GM23338 (cell line): ENCODE data around the gene SKIC8. TPM values are rescaled to one million over a fixed set of nuclear protein-coding genes. Genes with fewer than 3 reads are reported as not detected.

Source experiments
- ATAC-seq: fragments of 200-7000 bp; cut with Tn5 transposase; 3 replicates; pipeline ENCODE4 v1.9.1; 2020
- DNase-seq: peaks from one replicate; pipeline ENCODE4 v3.0.0-alpha.2; 2015; ENCODE audit warnings: low spot score
- H2AFZ ChIP-seq: fragments of 200-600 bp; sonication (generic); 2 replicates; pipeline ENCODE4 v1.8.0; 2016; ENCODE audit warnings: antibody characterized with exemption, mild to moderate bottlenecking, moderate library complexity
- H3F3A ChIP-seq: fragments of 200-600 bp; sonication (generic); replicated peaks from 2 replicates; pipeline ENCODE4 v1.8.0; 2017; ENCODE audit warnings: antibody characterized with exemption, mixed run types, low read depth
- H3K27ac ChIP-seq: fragments of 200-600 bp; sonication (generic); 2 replicates; pipeline ENCODE4 v1.6.1; 2016; ENCODE audit warnings: low read depth
- H3K27me3 ChIP-seq: fragments of 200-600 bp; sonication (generic); 2 replicates; pipeline ENCODE4 v1.8.0; 2016; ENCODE audit warnings: mild to moderate bottlenecking, mixed run types, moderate library complexity; ENCODE audit not compliant: insufficient read depth
- H3K36me3 ChIP-seq: fragments of 200-600 bp; sonication (generic); 2 replicates; pipeline ENCODE4 v1.8.0; 2016; ENCODE audit warnings: mild to moderate bottlenecking; ENCODE audit not compliant: insufficient read depth
- H3K4me1 ChIP-seq: fragments of 200-600 bp; sonication (generic); 2 replicates; pipeline ENCODE4 v1.8.0; 2016; ENCODE audit warnings: mild to moderate bottlenecking, moderate library complexity; ENCODE audit not compliant: insufficient read depth
- H3K4me2 ChIP-seq: fragments of 200-600 bp; sonication (generic); 2 replicates; pipeline ENCODE4 v1.7.1; 2017; ENCODE audit warnings: mixed run types
- H3K4me3 ChIP-seq: fragments of 200-600 bp; sonication (generic); 2 replicates; pipeline ENCODE4 v1.6.1; 2016; ENCODE audit warnings: mixed run types
- H3K79me2 ChIP-seq: fragments of 200-600 bp; sonication (generic); replicated peaks from 2 replicates; pipeline ENCODE4 v1.8.0; 2017; ENCODE audit warnings: mild to moderate bottlenecking; ENCODE audit not compliant: insufficient read depth
- H3K9me2 ChIP-seq: fragments of 200-600 bp; sonication (generic); 2 replicates; pipeline ENCODE4 v1.8.0; 2017; ENCODE audit not compliant: insufficient read depth
- H4K20me1 ChIP-seq: fragments of 200-600 bp; sonication (generic); replicated peaks from 2 replicates; pipeline ENCODE4 v1.8.0; 2017; ENCODE audit warnings: mild to moderate bottlenecking; ENCODE audit not compliant: insufficient read depth
- H3K27ac Mint-ChIP-seq: 2 replicates; pipeline ENCODE4 v1.8.0; 2020; ENCODE audit warnings: inconsistent platforms, mild to moderate bottlenecking, moderate library complexity, mixed read lengths
- H3K27me3 Mint-ChIP-seq: 3 replicates; pipeline ENCODE4 v1.8.0; 2022; ENCODE audit warnings: low read depth, mild to moderate bottlenecking, moderate library complexity, mixed read lengths, inconsistent platforms; ENCODE audit not compliant: insufficient read depth, poor library complexity
- H3K36me3 Mint-ChIP-seq: 3 replicates; pipeline ENCODE4 v1.8.0; 2021; ENCODE audit warnings: low read depth, mild to moderate bottlenecking, inconsistent platforms, moderate library complexity, mixed read lengths
- H3K4me1 Mint-ChIP-seq: 3 replicates; pipeline ENCODE4 v1.8.0; 2020; ENCODE audit warnings: mild to moderate bottlenecking, inconsistent platforms, mixed read lengths
- H3K4me3 Mint-ChIP-seq: 3 replicates; pipeline ENCODE4 v1.8.0; 2021; ENCODE audit warnings: moderate library complexity, mild to moderate bottlenecking, inconsistent platforms, mixed read lengths
- H3K9me3 Mint-ChIP-seq: 3 replicates; pipeline ENCODE4 v1.8.0; 2020; ENCODE audit warnings: moderate library complexity, mild to moderate bottlenecking, inconsistent platforms, mixed read lengths
- CREB1 ChIP-seq: fragments of 250-450 bp; sonication (Bioruptor Pico); IDR thresholded peaks from 2 replicates; pipeline ENCODE4 v1.5.0; 2020; ENCODE audit warnings: low read depth, mild to moderate bottlenecking, moderate library complexity
- CTCF ChIP-seq, 2 experiments: fragments of 200-600 bp in 1 of 2; sonication (generic) in 1 of 2; conservative IDR thresholded peaks; 2 replicates each; pipeline versions ENCODE4 v1.5.1 to v1.6.1; 2016 to 2017; ENCODE audit warnings: antibody characterized with exemption in 2 of 2, low read depth in 2 of 2, mild to moderate bottlenecking in 2 of 2, moderate library complexity in 1 of 2
- ETS1 ChIP-seq: IDR thresholded peaks from 2 replicates; pipeline ENCODE4 v1.6.1; 2016; ENCODE audit warnings: antibody characterized with exemption
- EZH2 ChIP-seq: fragments of 200-600 bp; sonication (generic); IDR thresholded peaks from one replicate; pipeline ENCODE4 v1.8.0; 2017; ENCODE audit warnings: antibody characterized with exemption, mild to moderate bottlenecking, low read depth; ENCODE audit not compliant: unreplicated experiment
- EZH2phosphoT487 ChIP-seq: fragments of 200-600 bp; sonication (generic); IDR thresholded peaks from one replicate; pipeline ENCODE4 v1.8.1; 2018; ENCODE audit warnings: antibody characterized with exemption; ENCODE audit not compliant: unreplicated experiment
- JUNB ChIP-seq: IDR thresholded peaks from one replicate; pipeline ENCODE4 v1.6.1; 2016; ENCODE audit warnings: antibody characterized with exemption; ENCODE audit not compliant: unreplicated experiment
- NANOG ChIP-seq: IDR thresholded peaks from 2 replicates; pipeline ENCODE4 v1.6.1; 2016; ENCODE audit warnings: antibody characterized with exemption, borderline replicate concordance
- POLR2AphosphoS5 ChIP-seq: IDR thresholded peaks from 2 replicates; pipeline ENCODE4 v1.6.1; 2016; ENCODE audit warnings: antibody characterized with exemption, low read depth
- STAT1 ChIP-seq: IDR thresholded peaks from one replicate; pipeline ENCODE4 v1.6.1; 2016; ENCODE audit warnings: antibody characterized with exemption; ENCODE audit not compliant: unreplicated experiment
- ZNF114 ChIP-seq: fragments of 250-450 bp; sonication (Bioruptor Pico); IDR thresholded peaks from 2 replicates; pipeline ENCODE4 v1.5.0; 2020; ENCODE audit warnings: mild to moderate bottlenecking, moderate library complexity
- ZNF331 ChIP-seq: fragments of 250-450 bp; sonication (Bioruptor Pico); IDR thresholded peaks from 2 replicates; pipeline ENCODE4 v1.5.0; 2020; ENCODE audit warnings: low read depth, mild to moderate bottlenecking, moderate library complexity
- ZNF462 ChIP-seq: fragments of 250-450 bp; sonication (Bioruptor Pico); IDR thresholded peaks from 2 replicates; pipeline ENCODE4 v1.5.0; 2020; ENCODE audit warnings: mild to moderate bottlenecking, moderate library complexity
- polyA plus RNA-seq: library from polyadenylated mRNA; unstranded; fragments of >200 nt; fragmentation: Nextera tagmentation; extraction: Ambion mirVana; gene quantifications from 2 replicates; pipeline ENCODE4 v1.2.1, GENCODE V29; 2016
- total RNA-seq: library from RNA; depleted of rRNA; stranded (reverse); fragments of >200 nt; shearing (Covaris generic); gene quantifications from 2 replicates; pipeline ENCODE4 v1.2.3, GENCODE V29; 2014
- TF ChIP-seq, protein P1 (sequence below): IDR thresholded peaks from one replicate; pipeline ENCODE4 v1.6.1; 2018; ENCODE audit warnings: antibody characterized with exemption; ENCODE audit not compliant: unreplicated experiment

Gene SKIC8
- total and polyA plus RNA-seq, 2 experiments from 2014 or later = 59.4 to 73.8 TPM

DNA sequence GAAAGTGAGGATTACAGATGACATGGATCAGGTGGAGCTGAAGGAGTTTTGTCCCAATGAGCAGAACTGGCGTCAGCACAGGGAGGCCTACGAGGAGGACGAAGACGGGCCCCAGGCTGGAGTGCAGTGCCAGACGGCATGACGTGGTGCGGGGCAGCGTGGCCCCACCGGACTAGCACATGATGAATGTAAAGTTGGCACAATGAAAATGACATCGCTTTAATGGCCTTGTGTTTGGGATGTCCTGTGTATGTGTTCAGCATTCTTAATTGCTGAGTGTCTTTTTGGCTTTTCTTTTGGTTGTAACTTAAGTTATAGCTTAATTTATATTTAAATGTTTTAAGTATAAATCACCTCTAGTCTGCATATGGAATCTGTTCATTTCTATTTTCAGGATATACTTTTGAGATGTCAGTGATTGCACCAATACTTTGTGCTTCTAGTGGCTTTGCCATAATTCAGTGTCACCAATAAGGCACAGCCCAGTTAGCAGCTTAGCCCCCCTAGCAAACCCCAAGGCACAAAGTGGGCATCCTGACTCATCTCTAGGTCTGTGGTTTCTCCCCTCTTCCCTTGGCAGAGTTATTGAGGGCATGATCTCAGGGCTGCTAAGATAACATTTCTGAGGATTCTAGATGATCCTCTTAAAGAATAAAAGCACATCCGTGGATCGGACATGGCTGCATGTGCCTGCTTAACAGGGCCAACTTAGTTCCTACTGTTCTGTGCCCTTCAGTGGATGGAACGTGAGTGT is 18.9 kb downstream of the SKIC8 start:
- Mint-ChIP-seq H3K9me3 (no peaks in the 10 kb centered on the region), H3K27ac (no peak overlapping the region), H3K27me3 (peaks cover 2% of the 10 kb centered on the region), H3K36me3 (0 out of 3 replicates have a peak, but pooled peaks cover 5% of the 10 kb centered on the region), H3K4me1 (no peaks in the 10 kb centered on the region), H3K4me3 (no peak overlapping the region)
- DNase-seq (no peak), ATAC-seq (no peak)
- Histone ChIP-seq H3K27me3 (no peaks in the 10 kb centered on the region), H3F3A (no peaks in the 10 kb centered on the region), H3K4me3 (no peak overlapping the region), H3K27ac (no peak overlapping the region), H3K4me2 (no peak overlapping the region), H3K79me2 (no peaks in the 10 kb centered on the region), H2AFZ (no peak overlapping the region), H3K36me3 (0 out of 2 replicates have a peak, but pooled peaks cover 5% of the 10 kb centered on the region), H3K4me1 (no peaks in the 10 kb centered on the region), H4K20me1 (no peaks in the 10 kb centered on the region), H3K9me2 (no peaks in the 10 kb centered on the region)
- no peak for TF ChIP-seq ZNF331 (CRISPR knock-in tag)
- TF ChIP-seq CTCF (conservative IDR thresholded peaks at IDR 0.05; ENCODE audit: low read depth in 2 of 2) = no peak
- no peak for TF ChIP-seq NANOG
- no peak for TF ChIP-seq CREB1 (CRISPR knock-in tag)
- TF ChIP-seq, protein P1, sequence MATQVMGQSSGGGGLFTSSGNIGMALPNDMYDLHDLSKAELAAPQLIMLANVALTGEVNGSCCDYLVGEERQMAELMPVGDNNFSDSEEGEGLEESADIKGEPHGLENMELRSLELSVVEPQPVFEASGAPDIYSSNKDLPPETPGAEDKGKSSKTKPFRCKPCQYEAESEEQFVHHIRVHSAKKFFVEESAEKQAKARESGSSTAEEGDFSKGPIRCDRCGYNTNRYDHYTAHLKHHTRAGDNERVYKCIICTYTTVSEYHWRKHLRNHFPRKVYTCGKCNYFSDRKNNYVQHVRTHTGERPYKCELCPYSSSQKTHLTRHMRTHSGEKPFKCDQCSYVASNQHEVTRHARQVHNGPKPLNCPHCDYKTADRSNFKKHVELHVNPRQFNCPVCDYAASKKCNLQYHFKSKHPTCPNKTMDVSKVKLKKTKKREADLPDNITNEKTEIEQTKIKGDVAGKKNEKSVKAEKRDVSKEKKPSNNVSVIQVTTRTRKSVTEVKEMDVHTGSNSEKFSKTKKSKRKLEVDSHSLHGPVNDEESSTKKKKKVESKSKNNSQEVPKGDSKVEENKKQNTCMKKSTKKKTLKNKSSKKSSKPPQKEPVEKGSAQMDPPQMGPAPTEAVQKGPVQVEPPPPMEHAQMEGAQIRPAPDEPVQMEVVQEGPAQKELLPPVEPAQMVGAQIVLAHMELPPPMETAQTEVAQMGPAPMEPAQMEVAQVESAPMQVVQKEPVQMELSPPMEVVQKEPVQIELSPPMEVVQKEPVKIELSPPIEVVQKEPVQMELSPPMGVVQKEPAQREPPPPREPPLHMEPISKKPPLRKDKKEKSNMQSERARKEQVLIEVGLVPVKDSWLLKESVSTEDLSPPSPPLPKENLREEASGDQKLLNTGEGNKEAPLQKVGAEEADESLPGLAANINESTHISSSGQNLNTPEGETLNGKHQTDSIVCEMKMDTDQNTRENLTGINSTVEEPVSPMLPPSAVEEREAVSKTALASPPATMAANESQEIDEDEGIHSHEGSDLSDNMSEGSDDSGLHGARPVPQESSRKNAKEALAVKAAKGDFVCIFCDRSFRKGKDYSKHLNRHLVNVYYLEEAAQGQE = no peak
- TF ChIP-seq JUNB = no peak
- TF ChIP-seq STAT1 = no peak
- TF ChIP-seq EZH2phosphoT487 = no peak
- no peak for TF ChIP-seq EZH2
- no peak for TF ChIP-seq ETS1
- no peak for TF ChIP-seq POLR2AphosphoS5
- TF ChIP-seq ZNF462 = no peak
- no peak for TF ChIP-seq ZNF114
